ENCODE data around the gene CLDND2. TPM values are rescaled to one million over a fixed set of nuclear protein-coding genes. Genes with fewer than 3 reads are reported as not detected.

Gene CLDND2
- total RNA-seq, 1 experiment from 2014 or later = not detected

GRCh38 chr19:51325161-51325976 lies 43.4 kb downstream of the CLDND2 start:
- H3K23me2 ChIP-seq (ENCODE audit: insufficient read length, low read depth, low read length, poor library complexity, severe bottlenecking) = peaks cover 8% of the 10 kb centered on the region
- H4K20me1 ChIP-seq (ENCODE audit: control insufficient read depth, insufficient read depth, insufficient read length) = no peaks in the 10 kb centered on the region
- no peaks in the 10 kb centered on the region; the same call in 1 of the 2 replicates for H3K4me1 ChIP-seq (ENCODE audit: insufficient read depth, low read length)
- no peak overlapping the region for H3K9ac ChIP-seq (ENCODE audit: extremely low read depth, insufficient read length, low read length)
- no peak overlapping the region for H2AFZ ChIP-seq (ENCODE audit: low read length)
- Mint-ChIP-seq H3K4me3 (no peak overlapping the region), H3K36me3 (ENCODE audit: insufficient read depth in 1 of 3, low read depth in 3 of 3) (peaks cover 14 to 26% (median 18%) of the 10 kb centered on the region in 3 experiments), H3K27me3 (ENCODE audit: low read depth) (peaks cover 5% of the 10 kb centered on the region), H3K27ac (peak overlapping the region in 1 of 3 experiments; percentile 6; a peak in 2 of 7 replicates), H3K9me3 (no peaks in the 10 kb centered on the region), H3K4me1 (peaks cover 8 to 18% of the 10 kb centered on the region in 2 experiments)
- whole genome bisulfite sequencing (ENCODE audit: extremely low coverage, insufficient read length, low lambda C conversion rate) = no CpG with 5 or more reads among the region's 26 CpGs
- no peaks in the 10 kb centered on the region for H3K27me3 ChIP-seq (ENCODE audit: insufficient read depth, low read length)
- H2BK15ac ChIP-seq (ENCODE audit: low read depth, low read length) = no peak overlapping the region
- no peak for DNase-seq
- no peak overlapping the region for H3K4me2 ChIP-seq (ENCODE audit: insufficient read depth, insufficient read length, low read length)
- no peak overlapping the region for H4K8ac ChIP-seq (replicated peaks; ENCODE audit: insufficient read length, low read depth, low read length)
- no peak overlapping the region for H3K56ac ChIP-seq (ENCODE audit: insufficient read length, low read depth, low read length)
- H2BK12ac ChIP-seq (ENCODE audit: insufficient read length, low read depth, low read length) = no peak overlapping the region
- H2BK120ac ChIP-seq (ENCODE audit: low read depth, low read length, poor library complexity, severe bottlenecking) = no peak overlapping the region
- H3K79me2 ChIP-seq (ENCODE audit: insufficient read depth, low read length) = no peaks in the 10 kb centered on the region
- H3K9me3 ChIP-seq (ENCODE audit: control insufficient read depth, low read depth, low read length) = no peaks in the 10 kb centered on the region
- no peak overlapping the region for H3K27ac ChIP-seq (ENCODE audit: insufficient read length, low read depth, low read length)
- H4K5ac ChIP-seq (ENCODE audit: insufficient read length, low read depth, low read length) = no peak overlapping the region
- H2BK5ac ChIP-seq (ENCODE audit: insufficient read length, low read length) = no peak overlapping the region
- no peak overlapping the region for H3K18ac ChIP-seq (ENCODE audit: insufficient read length, low read depth, low read length)
- H3K4ac ChIP-seq (ENCODE audit: low read depth, low read length) = no peak overlapping the region
- no peak overlapping the region for H4K91ac ChIP-seq (ENCODE audit: insufficient read length, low read depth, low read length)
- H2BK20ac ChIP-seq (ENCODE audit: low read depth, low read length, poor library complexity, severe bottlenecking) = no peak overlapping the region
- H3T11ph ChIP-seq (ENCODE audit: low read length) = no peak overlapping the region
- H3K23ac ChIP-seq (ENCODE audit: insufficient read length, low read depth, low read length) = no peak overlapping the region
- H3K79me1 ChIP-seq (ENCODE audit: insufficient read depth, low read depth, low read length, poor library complexity, severe bottlenecking) = no peaks in the 10 kb centered on the region
- no peak for TF ChIP-seq CTCF (conservative IDR thresholded peaks at IDR 0.05)
- H2AK5ac ChIP-seq (ENCODE audit: insufficient read length, low read length) = no peak overlapping the region
- no peak overlapping the region for H3K14ac ChIP-seq (ENCODE audit: insufficient read depth, low read length)

Data from H9 (cell line).